PFSK-1 (cell line): ENCODE measurements around the gene PROX2.

Experiments used
- FOXP2 ChIP-seq: optimal IDR thresholded peaks from 2 replicates; pipeline ENCODE3; 2011; ENCODE audit warnings: borderline replicate concordance, control low read depth, inconsistent platforms; ENCODE audit not compliant: insufficient read depth; ENCODE audit errors: extremely low read length, extremely low read depth
- POLR2AphosphoS5 ChIP-seq: IDR thresholded peaks from 2 replicates; pipeline ENCODE4 v1.6.1; 2012; ENCODE audit warnings: low read depth, mild to moderate bottlenecking, control low read depth, low read length, moderate library complexity
- SIN3A ChIP-seq: IDR thresholded peaks from 2 replicates; pipeline ENCODE4 v1.6.1; 2012; ENCODE audit warnings: mild to moderate bottlenecking, low read length, moderate library complexity, borderline replicate concordance; ENCODE audit not compliant: insufficient read depth
- TAF1 ChIP-seq: IDR thresholded peaks from 2 replicates; pipeline ENCODE4 v1.6.1; 2012; ENCODE audit warnings: low read length, control low read depth, borderline replicate concordance; ENCODE audit not compliant: insufficient read depth
- TF ChIP-seq, protein P1 (sequence below), 2 experiments: IDR thresholded peaks; 2 replicates each; pipeline versions ENCODE4 v1.6.1 to v1.8.0; 2011 to 2012; ENCODE audit warnings: low read depth in 2 of 2, low read length in 2 of 2, control low read depth in 1 of 2, inconsistent platforms in 1 of 2, mild to moderate bottlenecking in 1 of 2, moderate library complexity in 1 of 2; ENCODE audit not compliant: insufficient read depth in 1 of 2

The PROX2 gene

GRCh38 chr14:74910556-74910955 lies 34.6 kb upstream of the PROX2 start:
- no peak for TF ChIP-seq TAF1
- TF ChIP-seq, protein P1, sequence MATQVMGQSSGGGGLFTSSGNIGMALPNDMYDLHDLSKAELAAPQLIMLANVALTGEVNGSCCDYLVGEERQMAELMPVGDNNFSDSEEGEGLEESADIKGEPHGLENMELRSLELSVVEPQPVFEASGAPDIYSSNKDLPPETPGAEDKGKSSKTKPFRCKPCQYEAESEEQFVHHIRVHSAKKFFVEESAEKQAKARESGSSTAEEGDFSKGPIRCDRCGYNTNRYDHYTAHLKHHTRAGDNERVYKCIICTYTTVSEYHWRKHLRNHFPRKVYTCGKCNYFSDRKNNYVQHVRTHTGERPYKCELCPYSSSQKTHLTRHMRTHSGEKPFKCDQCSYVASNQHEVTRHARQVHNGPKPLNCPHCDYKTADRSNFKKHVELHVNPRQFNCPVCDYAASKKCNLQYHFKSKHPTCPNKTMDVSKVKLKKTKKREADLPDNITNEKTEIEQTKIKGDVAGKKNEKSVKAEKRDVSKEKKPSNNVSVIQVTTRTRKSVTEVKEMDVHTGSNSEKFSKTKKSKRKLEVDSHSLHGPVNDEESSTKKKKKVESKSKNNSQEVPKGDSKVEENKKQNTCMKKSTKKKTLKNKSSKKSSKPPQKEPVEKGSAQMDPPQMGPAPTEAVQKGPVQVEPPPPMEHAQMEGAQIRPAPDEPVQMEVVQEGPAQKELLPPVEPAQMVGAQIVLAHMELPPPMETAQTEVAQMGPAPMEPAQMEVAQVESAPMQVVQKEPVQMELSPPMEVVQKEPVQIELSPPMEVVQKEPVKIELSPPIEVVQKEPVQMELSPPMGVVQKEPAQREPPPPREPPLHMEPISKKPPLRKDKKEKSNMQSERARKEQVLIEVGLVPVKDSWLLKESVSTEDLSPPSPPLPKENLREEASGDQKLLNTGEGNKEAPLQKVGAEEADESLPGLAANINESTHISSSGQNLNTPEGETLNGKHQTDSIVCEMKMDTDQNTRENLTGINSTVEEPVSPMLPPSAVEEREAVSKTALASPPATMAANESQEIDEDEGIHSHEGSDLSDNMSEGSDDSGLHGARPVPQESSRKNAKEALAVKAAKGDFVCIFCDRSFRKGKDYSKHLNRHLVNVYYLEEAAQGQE (IDR thresholded peaks at IDR 0.05; ENCODE audit: insufficient read depth in 1 of 2, low read depth in 2 of 2, low read length in 2 of 2) = no peak
- no peak for TF ChIP-seq FOXP2
- no peak for TF ChIP-seq POLR2AphosphoS5
- TF ChIP-seq SIN3A = no peak

GRCh38 chr14:74909911-74910310 lies 34.0 kb upstream of the PROX2 start:
- TF ChIP-seq, protein P1 (IDR thresholded peaks at IDR 0.05; ENCODE audit: insufficient read depth in 1 of 2, low read depth in 2 of 2, low read length in 2 of 2) = no peak
- TF ChIP-seq SIN3A (no peak), POLR2AphosphoS5 (no peak), TAF1 (no peak), FOXP2 (no peak)

DNA sequence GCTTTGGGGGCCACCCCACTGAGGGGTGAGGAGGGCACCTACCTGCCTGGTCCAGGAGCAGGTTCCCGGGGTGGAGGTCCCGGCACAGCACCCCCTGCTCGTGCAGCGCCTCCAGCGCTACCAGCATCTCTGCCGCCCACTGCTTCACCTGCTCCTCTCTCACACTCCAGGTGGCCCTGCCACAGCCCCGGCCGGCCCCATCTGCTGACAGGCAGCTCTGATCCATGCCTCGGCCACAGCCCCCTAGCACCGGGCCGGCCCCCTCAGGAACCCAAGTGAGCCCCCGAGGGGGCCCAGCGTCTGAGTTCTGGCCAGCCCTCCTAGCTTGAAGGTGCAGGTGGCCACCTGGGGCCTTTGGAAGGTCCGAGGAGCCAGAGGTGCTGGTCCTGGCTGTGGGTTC lies 33.6 kb upstream of the PROX2 start:
- TF ChIP-seq FOXP2 (no peak), TAF1 (no peak), SIN3A (no peak), POLR2AphosphoS5 (no peak)
- TF ChIP-seq, protein P1 (IDR thresholded peaks at IDR 0.05; ENCODE audit: insufficient read depth in 1 of 2, low read depth in 2 of 2, low read length in 2 of 2) = no peak

DNA sequence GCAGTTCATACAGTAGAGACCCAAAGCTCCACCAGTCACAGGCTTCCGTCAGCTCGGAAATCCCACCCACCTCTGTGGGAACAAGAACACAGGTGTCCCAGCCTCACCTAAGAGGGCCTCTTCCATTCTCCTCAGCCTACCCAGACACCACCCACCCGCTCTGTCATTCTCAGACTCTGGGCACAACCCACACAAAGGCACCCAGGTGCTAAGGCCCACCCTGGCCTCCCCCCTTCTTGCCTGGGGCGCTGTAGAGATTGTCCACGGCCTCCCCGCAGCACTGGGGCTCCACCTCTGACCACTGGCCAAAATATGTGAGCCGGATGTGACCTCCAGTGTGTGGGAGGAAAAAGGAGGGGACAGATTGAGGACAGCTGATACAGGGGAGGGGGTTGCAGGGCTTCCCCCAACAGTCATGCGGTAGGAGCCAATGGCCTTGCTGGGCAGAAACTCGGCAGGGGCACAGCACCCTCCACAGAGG lies 33.0 kb upstream of the PROX2 start:
- TF ChIP-seq FOXP2 = no peak
- TF ChIP-seq, protein P1 (IDR thresholded peaks at IDR 0.05; ENCODE audit: insufficient read depth in 1 of 2, low read depth in 2 of 2, low read length in 2 of 2) = no peak
- no peak for TF ChIP-seq TAF1
- no peak for TF ChIP-seq POLR2AphosphoS5
- TF ChIP-seq SIN3A = no peak

DNA sequence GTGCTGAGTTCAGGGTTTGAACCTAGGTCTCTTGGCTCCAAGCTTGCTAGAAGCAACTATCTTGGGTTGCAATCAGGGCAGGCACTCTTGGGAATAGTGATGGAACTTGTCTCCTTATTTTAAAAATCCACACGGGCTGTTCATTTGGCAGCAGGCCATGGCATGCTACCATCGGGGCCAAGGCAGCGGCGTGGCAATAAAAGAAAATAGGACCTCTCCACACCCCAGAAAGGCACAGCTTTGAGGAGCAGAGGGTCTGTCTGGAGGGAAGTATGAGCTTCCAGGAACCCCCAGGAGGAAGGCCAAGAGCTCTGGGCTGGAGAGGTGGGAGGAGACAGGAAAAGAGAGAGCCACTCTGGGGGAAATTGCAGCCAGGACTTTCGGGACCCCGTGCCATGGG lies 31.8 kb upstream of the PROX2 start:
- TF ChIP-seq SIN3A = no peak
- TF ChIP-seq, protein P1 (IDR thresholded peaks at IDR 0.05; ENCODE audit: insufficient read depth in 1 of 2, low read depth in 2 of 2, low read length in 2 of 2) = no peak
- no peak for TF ChIP-seq TAF1
- TF ChIP-seq FOXP2 = no peak
- no peak for TF ChIP-seq POLR2AphosphoS5
